ENCODE data around the gene TRAF7. TPM values are rescaled to one million over a fixed set of nuclear protein-coding genes. Genes with fewer than 3 reads are reported as not detected.
A peak's percentile ranks its signal among the peaks of the same experiment; 100 is the strongest.

Gene TRAF7
- total RNA-seq, 4 donors from 2014 or later: 36.3 to 70.1 (median 56.3) TPM

GRCh38 chr16:2151188-2152091 is 4.1 kb upstream of the TRAF7 start:
- no peak for ATAC-seq
- 71 to 89% methylated on average over 2 to 4 of the region's 13 CpGs for WGBS, 2 donors (ENCODE audit: low coverage in 1 of 2)
- no peak overlapping the region for H3K4me3 ChIP-seq
- H3K9me3 ChIP-seq: no peaks in the 10 kb centered on the region
- TF ChIP-seq POLR2AphosphoS5 (IDR thresholded peaks at IDR 0.05) (no peak), EP300 (IDR thresholded peaks at IDR 0.05) (no peak), POLR2A (IDR thresholded peaks at IDR 0.05) (no peak), CTCF (IDR thresholded peaks at IDR 0.05) (no peak)
- no peaks in the 10 kb centered on the region for H3K27me3 ChIP-seq
- H3K27ac ChIP-seq: peak overlapping the region in 3 of 4 donors; percentile 16 to 94 (median 31)
- peaks cover 0 to 11% of the 10 kb centered on the region in 2 donors for H3K36me3 ChIP-seq
- peaks cover 5 to 81% (median 57%) of the 10 kb centered on the region in 3 donors for H3K4me1 ChIP-seq

- no peaks in the 10 kb centered on the region for H3K9me3 ChIP-seq
- H3K4me3 ChIP-seq: peak overlapping the region; percentile 28 to 77
- ATAC-seq: no peak
- H3K36me3 ChIP-seq: peaks cover 0 to 11% of the 10 kb centered on the region in 2 donors
- peaks cover 5 to 90% (median 69%) of the 10 kb centered on the region in 3 donors for H3K4me1 ChIP-seq
- H3K27me3 ChIP-seq: no peaks in the 10 kb centered on the region
- H3K27ac ChIP-seq: peak overlapping the region; percentile 20 to 94 (median 83)
- 20% methylated on average over 2 of the region's 25 CpGs; no CpG with 5 or more reads in 1 of the 2 donors for WGBS, 2 donors (ENCODE audit: low coverage in 1 of 2)
- TF ChIP-seq POLR2A (IDR thresholded peaks at IDR 0.05) (peak in 1 of 2 donors; percentile 5), EP300 (IDR thresholded peaks at IDR 0.05) (no peak)
These were observed 2.7 kb upstream of the TRAF7 start for GRCh38 chr16:2152695-2153506.

GRCh38 chr16:2154533-2155090 is 970 bp upstream of the TRAF7 start:
- no peaks in the 10 kb centered on the region for H3K9me3 ChIP-seq
- peak overlapping the region; percentile 70 to 94 (median 87) for H3K27ac ChIP-seq
- H3K4me1 ChIP-seq: peaks cover 3 to 90% (median 72%) of the 10 kb centered on the region in 3 donors
- H3K4me3 ChIP-seq: peak overlapping the region; percentile 77 to 79
- no peaks in the 10 kb centered on the region for H3K27me3 ChIP-seq
- WGBS, 2 donors (ENCODE audit: low coverage in 1 of 2): 3 to 5% methylated on average over 14 to 20 of the region's 23 CpGs
- no peak for TF ChIP-seq CTCF (IDR thresholded peaks at IDR 0.05)
- TF ChIP-seq POLR2A (IDR thresholded peaks at IDR 0.05): no peak
- no peak for TF ChIP-seq POLR2AphosphoS5 (IDR thresholded peaks at IDR 0.05)
- TF ChIP-seq EP300 (IDR thresholded peaks at IDR 0.05): no peak
- peaks cover 0 to 11% of the 10 kb centered on the region in 2 donors for H3K36me3 ChIP-seq
- no peak for ATAC-seq

GRCh38 chr16:2155977-2156848 is 631 bp downstream of the TRAF7 start:
- H3K4me1 ChIP-seq: peaks cover 3 to 90% (median 72%) of the 10 kb centered on the region in 3 donors

More at GRCh38 chr16:2155977-2156848, 631 bp downstream of the TRAF7 start:
- peak overlapping the region; percentile 82 to 95 (median 94) for H3K27ac ChIP-seq
- no peaks in the 10 kb centered on the region for H3K9me3 ChIP-seq
- ATAC-seq: no peak
- TF ChIP-seq POLR2A (IDR thresholded peaks at IDR 0.05): no peak
- TF ChIP-seq CTCF (IDR thresholded peaks at IDR 0.05): no peak
- no peak for TF ChIP-seq EP300 (IDR thresholded peaks at IDR 0.05)
- TF ChIP-seq POLR2AphosphoS5 (IDR thresholded peaks at IDR 0.05): no peak
- H3K36me3 ChIP-seq: peaks cover 0 to 9% of the 10 kb centered on the region in 2 donors
- WGBS, 2 donors (ENCODE audit: low coverage in 1 of 2): 11 to 14% methylated on average over 5 to 12 of the region's 47 CpGs
- H3K4me3 ChIP-seq: peak overlapping the region; percentile 66 to 77
- no peaks in the 10 kb centered on the region for H3K27me3 ChIP-seq
